HL-60 (cell line): ENCODE data around the gene TRIM63.

ENCODE experiments used
- DNase-seq, 2 experiments: peaks; one replicate each; pipeline ENCODE4 v3.0.0-alpha.2; 2010 to 2020; ENCODE audit warnings: low read depth in 1 of 2, low spot score in 1 of 2
- H3K27ac ChIP-seq: fragments of 250-450 bp; sonication (Bioruptor Pico); replicated peaks from 2 replicates; pipeline ENCODE4 v1.5.1; 2020; ENCODE audit warnings: mild to moderate bottlenecking, moderate library complexity
- H3K27me3 ChIP-seq: fragments of 250-450 bp; sonication (Bioruptor Pico); 2 replicates; pipeline ENCODE4 v1.5.1; 2021; ENCODE audit warnings: mild to moderate bottlenecking, moderate library complexity; ENCODE audit not compliant: insufficient read depth, poor library complexity, severe bottlenecking
- H3K4me3 ChIP-seq: replicated peaks from 2 replicates; pipeline ENCODE4 v1.5.1; 2011; ENCODE audit warnings: mild to moderate bottlenecking, control low read depth, low read length; ENCODE audit not compliant: insufficient read depth
- CTCF ChIP-seq: IDR thresholded peaks from one replicate; pipeline ENCODE4 v1.5.1; 2011; ENCODE audit warnings: low read length, control low read depth, inconsistent platforms; ENCODE audit not compliant: insufficient read depth
- GABPA ChIP-seq: IDR thresholded peaks from 2 replicates; pipeline ENCODE4 v1.6.1; 2012; ENCODE audit warnings: low read depth
- POLR2AphosphoS5 ChIP-seq: IDR thresholded peaks from 2 replicates; pipeline ENCODE4 v1.6.1; 2012; ENCODE audit warnings: low read depth
- REST ChIP-seq: IDR thresholded peaks from 2 replicates; pipeline ENCODE4 v1.6.1; 2012; ENCODE audit warnings: low read depth; ENCODE audit not compliant: insufficient replicate concordance
- SPI1 ChIP-seq: IDR thresholded peaks from 2 replicates; pipeline ENCODE4 v1.6.1; 2012; ENCODE audit warnings: low read depth, mild to moderate bottlenecking, borderline replicate concordance

Gene TRIM63

GRCh38 chr1:26066160-26066559, 1.3 kb downstream of the TRIM63 start:
- H3K4me3 ChIP-seq = no peak overlapping the region
- no peak overlapping the region for H3K27ac ChIP-seq
- no peak for TF ChIP-seq GABPA
- TF ChIP-seq CTCF = no peak
- no peak for DNase-seq
- H3K27me3 ChIP-seq = peaks cover 8% of the 10 kb centered on the region

- TF ChIP-seq POLR2AphosphoS5 (no peak), CTCF (no peak), REST (no peak), SPI1 (no peak)
- no peak for DNase-seq
- Histone ChIP-seq H3K27me3 (peaks cover 8% of the 10 kb centered on the region), H3K27ac (no peak overlapping the region), H3K4me3 (no peak overlapping the region)
Observed at GRCh38 chr1:26064553-26064952, 2.9 kb downstream of the TRIM63 start.

DNA sequence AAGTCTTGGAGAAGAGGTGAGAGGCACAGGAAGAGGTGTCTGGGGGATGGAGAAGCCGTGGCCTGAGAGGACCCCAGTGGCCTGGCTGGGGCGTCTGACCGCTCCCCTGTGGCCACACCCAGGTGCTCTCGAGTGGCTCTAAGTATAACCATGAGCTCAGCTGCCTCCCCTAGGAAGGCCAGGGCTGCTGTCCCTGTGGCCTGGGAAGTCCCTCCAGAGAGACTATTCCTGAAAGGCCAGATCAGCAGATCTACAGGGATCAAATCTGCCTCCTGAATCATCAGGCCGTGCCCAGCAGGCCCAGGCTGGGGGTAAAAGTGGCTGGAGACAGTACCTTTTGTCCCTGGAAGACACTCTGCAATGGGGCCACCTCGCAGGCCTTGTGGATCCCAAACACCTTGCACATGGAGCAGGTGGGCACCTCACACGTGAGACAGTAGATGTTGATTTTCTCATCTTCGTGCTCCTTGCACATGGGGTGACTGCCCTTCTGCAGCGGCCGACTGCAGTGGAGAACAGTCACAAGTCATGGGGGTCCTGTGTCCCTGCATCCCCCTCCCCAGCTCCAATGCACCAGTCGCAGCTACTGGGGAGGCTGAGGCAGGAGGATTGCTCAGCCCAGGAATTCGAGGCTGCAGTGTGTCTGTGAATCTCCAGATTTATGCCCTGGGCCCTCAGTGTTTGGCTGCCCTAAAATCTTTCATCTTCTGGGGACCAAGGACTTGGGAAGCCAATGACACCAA, 6.4 kb downstream of the TRIM63 start:
- H3K27ac ChIP-seq = no peak overlapping the region
- no peak for TF ChIP-seq POLR2AphosphoS5
- TF ChIP-seq SPI1 = no peak
- TF ChIP-seq GABPA = no peak
- no peak for TF ChIP-seq REST
- no peak for TF ChIP-seq CTCF
- H3K4me3 ChIP-seq = no peak overlapping the region
- peaks cover 4% of the 10 kb centered on the region for H3K27me3 ChIP-seq
- no peak for DNase-seq

GRCh38 chr1:26059906-26060305, 7.5 kb downstream of the TRIM63 start:
- no peak overlapping the region for H3K4me3 ChIP-seq
- no peak for TF ChIP-seq SPI1
- TF ChIP-seq REST = no peak
- no peak for TF ChIP-seq CTCF
- TF ChIP-seq GABPA = no peak
- TF ChIP-seq POLR2AphosphoS5 = no peak
- peaks cover 4% of the 10 kb centered on the region for H3K27me3 ChIP-seq
- H3K27ac ChIP-seq = no peak overlapping the region
- no peak for DNase-seq
